Measurements from ENCODE around the gene RPS16. TPM values are rescaled to one million over a fixed set of nuclear protein-coding genes. Genes with fewer than 3 reads are reported as not detected.

RPS16 gene
- total RNA-seq, 2 experiments from 2014 or later, result 3,249 to 3,324 TPM

GRCh38 chr19:39473443-39473960 is 37.8 kb upstream of the RPS16 start:
- Mint-ChIP-seq H3K36me3 (ENCODE audit: low read depth) (peaks cover 55% of the 10 kb centered on the region), H3K9me3 (no peaks in the 10 kb centered on the region), H3K4me1 (ENCODE audit: low read depth) (peaks cover 32% of the 10 kb centered on the region), H3K4me3 (no peak overlapping the region), H3K27ac (no peak overlapping the region), H3K27me3 (no peaks in the 10 kb centered on the region)
- DNase-seq, result no peak
- CTCF ChIA-PET, result interaction anchor here (0.6 to 5.2 kb wide), 22 partner anchors 8 to 75 kb away, joined by 3 to 52 read pairs (median 5); partner anchors contain the start of genes DLL3, EID2B and RPS16
- POLR2A ChIA-PET, result no interaction called here
- TF ChIP-seq CTCF (IDR thresholded peaks at IDR 0.05), result no peak
- intact Hi-C loops (cut with micrococcal nuclease), result loop anchor here (10.0 kb wide), 1 partner anchor 61 kb away; the partner anchor contains the start of gene EID2B
- no peak for ATAC-seq

- peaks cover 58% of the 10 kb centered on the region for H3K36me3 Mint-ChIP-seq (ENCODE audit: low read depth)
- H3K27ac Mint-ChIP-seq, result no peak overlapping the region
- H3K4me3 Mint-ChIP-seq, result no peak overlapping the region
- CTCF ChIA-PET, result interaction anchor here (1.0 kb wide), 1 partner anchor 40 kb away, joined by 3 read pairs; no protein-coding TSS in a partner anchor
- POLR2A ChIA-PET, result no interaction called here
- peaks cover 32% of the 10 kb centered on the region for H3K4me1 Mint-ChIP-seq (ENCODE audit: low read depth)
- no peaks in the 10 kb centered on the region for H3K9me3 Mint-ChIP-seq
- intact Hi-C loops (cut with micrococcal nuclease), result loop anchor here (10.0 kb wide), 1 partner anchor 62 kb away; the partner anchor contains the start of gene EID2B
- TF ChIP-seq CTCF (IDR thresholded peaks at IDR 0.05), result no peak
- no peaks in the 10 kb centered on the region for H3K27me3 Mint-ChIP-seq
- no peak for ATAC-seq
- DNase-seq, result no peak
These were observed 37.1 kb upstream of the RPS16 start for GRCh38 chr19:39472746-39473442.

- no peak for TF ChIP-seq CTCF (IDR thresholded peaks at IDR 0.05)
- H3K4me3 Mint-ChIP-seq, result no peak overlapping the region
- H3K27ac Mint-ChIP-seq, result peak overlapping the region; percentile 84
- no peaks in the 10 kb centered on the region for H3K9me3 Mint-ChIP-seq
- peaks cover 32% of the 10 kb centered on the region for H3K4me1 Mint-ChIP-seq (ENCODE audit: low read depth)
- POLR2A ChIA-PET, result interaction anchor here (0.9 to 1.8 kb wide), 5 partner anchors 9 to 35 kb away, joined by 3 to 6 read pairs (median 3); no protein-coding TSS in a partner anchor
- CTCF ChIA-PET, result interaction anchor here (0.9 kb wide), 1 partner anchor 62 kb away, joined by 4 read pairs; no protein-coding TSS in a partner anchor
- peaks cover 61% of the 10 kb centered on the region for H3K36me3 Mint-ChIP-seq (ENCODE audit: low read depth)
- ATAC-seq (no peak), DNase-seq (peak; percentile 36)
- H3K27me3 Mint-ChIP-seq, result no peaks in the 10 kb centered on the region
- intact Hi-C loops (cut with micrococcal nuclease), result loop anchor here (10.0 kb wide), 1 partner anchor 63 kb away; the partner anchor contains the start of gene EID2B
These were observed 36.2 kb upstream of the RPS16 start for GRCh38 chr19:39471756-39472536.

GRCh38 chr19:39470724-39471339 is 35.1 kb upstream of the RPS16 start:
- ChIA-PET POLR2A (interaction anchor here (0.9 to 1.8 kb wide), 3 partner anchors 8 to 36 kb away, joined by 3 to 6 read pairs (median 3); no protein-coding TSS in a partner anchor), CTCF (no interaction called here)
- peaks cover 61% of the 10 kb centered on the region for H3K36me3 Mint-ChIP-seq (ENCODE audit: low read depth)
- TF ChIP-seq CTCF (IDR thresholded peaks at IDR 0.05), result no peak
- H3K4me3 Mint-ChIP-seq, result no peak overlapping the region
- DNase-seq, result no peak
- no peaks in the 10 kb centered on the region for H3K9me3 Mint-ChIP-seq
- peak; percentile 31 for ATAC-seq
- peaks cover 32% of the 10 kb centered on the region for H3K4me1 Mint-ChIP-seq (ENCODE audit: low read depth)
- H3K27me3 Mint-ChIP-seq, result no peaks in the 10 kb centered on the region
- H3K27ac Mint-ChIP-seq, result peak overlapping the region; percentile 84
- intact Hi-C loops (cut with micrococcal nuclease), result loop anchor here (10.0 kb wide), 1 partner anchor 64 kb away; the partner anchor contains the start of gene EID2B

Data from activated CD8-positive, alpha-beta T cell treated with anti-CD3 and anti-CD28 coated beads for 36 hours (primary cell).